Lower leg skin (tissue), 3 donors: ENCODE measurements around the gene FIS1.

ENCODE experiments used
- CTCF ChIP-seq, 3 donors: fragments of 450-650 bp; IDR thresholded peaks; one replicate each; pipeline ENCODE4 v1.5.1; 2016; ENCODE audit warnings: antibody characterized with exemption in 3 of 3, mild to moderate bottlenecking in 3 of 3, moderate library complexity in 2 of 3
- POLR2A ChIP-seq, 2 donors: fragments of 450-650 bp; IDR thresholded peaks; one replicate each; pipeline ENCODE4 v1.6.1; 2016 to 2017; ENCODE audit warnings: antibody characterized with exemption in 2 of 2, mild to moderate bottlenecking in 1 of 2, moderate library complexity in 1 of 2

- no peak for TF ChIP-seq CTCF (IDR thresholded peaks at IDR 0.05)
- no peak for TF ChIP-seq POLR2A (IDR thresholded peaks at IDR 0.05)
Observed at GRCh38 chr7:101258243-101258731, 13.4 kb upstream of the FIS1 start.
